ENCODE data around the gene ARSG.

DNA sequence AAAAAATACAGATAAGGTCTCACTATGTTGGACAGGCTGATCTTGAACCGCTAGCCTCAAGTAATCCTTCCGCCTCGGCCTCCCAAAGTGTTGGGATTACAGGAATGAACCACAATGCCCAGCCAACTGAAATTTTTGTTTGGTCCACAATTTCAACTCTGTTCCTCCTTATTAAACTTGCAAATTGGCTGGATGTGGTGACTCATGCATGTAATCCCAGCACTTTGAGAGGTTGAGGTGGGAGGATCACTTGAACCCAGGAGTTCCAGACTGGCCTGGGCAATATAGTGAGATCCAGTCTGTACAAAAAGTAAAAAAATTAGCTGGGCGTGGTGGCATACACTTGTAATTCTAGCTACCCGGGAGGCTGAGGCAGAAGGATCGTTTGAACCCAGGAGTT, 13.4 kb downstream of the ARSG start:
- TF ChIP-seq, protein P1, sequence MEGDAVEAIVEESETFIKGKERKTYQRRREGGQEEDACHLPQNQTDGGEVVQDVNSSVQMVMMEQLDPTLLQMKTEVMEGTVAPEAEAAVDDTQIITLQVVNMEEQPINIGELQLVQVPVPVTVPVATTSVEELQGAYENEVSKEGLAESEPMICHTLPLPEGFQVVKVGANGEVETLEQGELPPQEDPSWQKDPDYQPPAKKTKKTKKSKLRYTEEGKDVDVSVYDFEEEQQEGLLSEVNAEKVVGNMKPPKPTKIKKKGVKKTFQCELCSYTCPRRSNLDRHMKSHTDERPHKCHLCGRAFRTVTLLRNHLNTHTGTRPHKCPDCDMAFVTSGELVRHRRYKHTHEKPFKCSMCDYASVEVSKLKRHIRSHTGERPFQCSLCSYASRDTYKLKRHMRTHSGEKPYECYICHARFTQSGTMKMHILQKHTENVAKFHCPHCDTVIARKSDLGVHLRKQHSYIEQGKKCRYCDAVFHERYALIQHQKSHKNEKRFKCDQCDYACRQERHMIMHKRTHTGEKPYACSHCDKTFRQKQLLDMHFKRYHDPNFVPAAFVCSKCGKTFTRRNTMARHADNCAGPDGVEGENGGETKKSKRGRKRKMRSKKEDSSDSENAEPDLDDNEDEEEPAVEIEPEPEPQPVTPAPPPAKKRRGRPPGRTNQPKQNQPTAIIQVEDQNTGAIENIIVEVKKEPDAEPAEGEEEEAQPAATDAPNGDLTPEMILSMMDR (IDR thresholded peaks at IDR 0.05): no peak
- TF ChIP-seq POLR2AphosphoS5 (IDR thresholded peaks at IDR 0.05): no peak
